MM.1S (cell line): Measurements from ENCODE around the gene SPATA6L.

Experiments used
- EZH2 ChIP-seq: fragments of 300-600 bp; sonication (generic); optimal IDR thresholded peaks from 2 replicates; pipeline ENCODE3; 2017; ENCODE audit warnings: low read depth, mild to moderate bottlenecking, antibody characterized with exemption, low read length, mixed read lengths
- EZH2phosphoT487 ChIP-seq: fragments of 300-600 bp; sonication (generic); IDR thresholded peaks from 2 replicates; pipeline ENCODE4 v1.6.1; 2018; ENCODE audit warnings: antibody characterized with exemption, low read length
- TF ChIP-seq, protein P1 (sequence below): fragments of 300-600 bp; sonication (generic); IDR thresholded peaks from 2 replicates; pipeline ENCODE4 v1.5.1; 2016; ENCODE audit warnings: antibody characterized with exemption, low read length, mixed read lengths

DNA sequence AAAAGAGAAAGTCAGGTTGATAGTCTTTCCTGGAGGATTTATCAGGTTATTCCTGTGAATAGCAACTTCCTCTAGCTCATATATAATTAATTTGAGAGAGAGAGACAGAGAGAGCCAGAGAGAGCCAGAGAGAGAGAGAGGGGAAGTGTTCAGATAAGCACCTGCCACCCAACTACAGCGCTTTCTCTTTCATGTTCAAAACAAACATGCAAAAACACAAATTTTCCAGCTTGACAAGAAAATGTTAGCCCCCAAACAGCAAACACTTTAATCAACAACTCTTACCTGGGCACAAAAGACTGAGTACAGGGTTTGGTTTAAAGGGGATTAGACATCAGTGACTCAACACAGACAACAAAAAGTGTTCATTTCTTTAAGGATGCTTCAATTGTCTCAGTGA, 65.9 kb downstream of the SPATA6L start:
- TF ChIP-seq EZH2phosphoT487 (no peak), EZH2 (no peak)
- TF ChIP-seq, protein P1, sequence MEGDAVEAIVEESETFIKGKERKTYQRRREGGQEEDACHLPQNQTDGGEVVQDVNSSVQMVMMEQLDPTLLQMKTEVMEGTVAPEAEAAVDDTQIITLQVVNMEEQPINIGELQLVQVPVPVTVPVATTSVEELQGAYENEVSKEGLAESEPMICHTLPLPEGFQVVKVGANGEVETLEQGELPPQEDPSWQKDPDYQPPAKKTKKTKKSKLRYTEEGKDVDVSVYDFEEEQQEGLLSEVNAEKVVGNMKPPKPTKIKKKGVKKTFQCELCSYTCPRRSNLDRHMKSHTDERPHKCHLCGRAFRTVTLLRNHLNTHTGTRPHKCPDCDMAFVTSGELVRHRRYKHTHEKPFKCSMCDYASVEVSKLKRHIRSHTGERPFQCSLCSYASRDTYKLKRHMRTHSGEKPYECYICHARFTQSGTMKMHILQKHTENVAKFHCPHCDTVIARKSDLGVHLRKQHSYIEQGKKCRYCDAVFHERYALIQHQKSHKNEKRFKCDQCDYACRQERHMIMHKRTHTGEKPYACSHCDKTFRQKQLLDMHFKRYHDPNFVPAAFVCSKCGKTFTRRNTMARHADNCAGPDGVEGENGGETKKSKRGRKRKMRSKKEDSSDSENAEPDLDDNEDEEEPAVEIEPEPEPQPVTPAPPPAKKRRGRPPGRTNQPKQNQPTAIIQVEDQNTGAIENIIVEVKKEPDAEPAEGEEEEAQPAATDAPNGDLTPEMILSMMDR = no peak
